ENCODE results near the gene OMP. TPM values are rescaled to one million over a fixed set of nuclear protein-coding genes. Genes with fewer than 3 reads are reported as not detected.
A peak's percentile ranks its signal among the peaks of the same experiment; 100 is the strongest.

OMP gene
- total and polyA plus RNA-seq, 2 of the 4 experiments (the other 2 are of a cell fraction), result 0.27 TPM; not detected in 1

GRCh38 chr11:77091146-77091940 is 11.3 kb upstream of the OMP start:
- H3K9me3 ChIP-seq (ENCODE audit: control insufficient read depth, insufficient read depth, low read length), result no peaks in the 10 kb centered on the region
- dilution Hi-C loops (cut with HindIII; ENCODE audit: low sequenced_read_pairs, unreplicated experiment), result no loop called here

More at GRCh38 chr11:77091146-77091940, 11.3 kb upstream of the OMP start:
- H3K27ac ChIP-seq (ENCODE audit: insufficient read depth, low read length), result no peak overlapping the region
- no peak overlapping the region for H2BK20ac ChIP-seq (ENCODE audit: low read depth, low read length)
- ATAC-seq (ENCODE audit: low read depth), result peak; percentile 99
- TF ChIP-seq SMC3 (IDR thresholded peaks at IDR 0.05; ENCODE audit: low read depth, low read length) (peak; percentile 98), POLR2A (IDR thresholded peaks at IDR 0.05; ENCODE audit: low read depth, low read length) (peak; percentile 50; the same call in 1 of the 2 replicates), RAD21 (IDR thresholded peaks at IDR 0.05; ENCODE audit: low read length) (peak; percentile 94), CEBPB (IDR thresholded peaks at IDR 0.05; ENCODE audit: low read depth, low read length) (no peak), MAZ (IDR thresholded peaks at IDR 0.05; ENCODE audit: borderline replicate concordance, low read depth, low read length) (no peak)
- TF ChIP-seq, protein P1, sequence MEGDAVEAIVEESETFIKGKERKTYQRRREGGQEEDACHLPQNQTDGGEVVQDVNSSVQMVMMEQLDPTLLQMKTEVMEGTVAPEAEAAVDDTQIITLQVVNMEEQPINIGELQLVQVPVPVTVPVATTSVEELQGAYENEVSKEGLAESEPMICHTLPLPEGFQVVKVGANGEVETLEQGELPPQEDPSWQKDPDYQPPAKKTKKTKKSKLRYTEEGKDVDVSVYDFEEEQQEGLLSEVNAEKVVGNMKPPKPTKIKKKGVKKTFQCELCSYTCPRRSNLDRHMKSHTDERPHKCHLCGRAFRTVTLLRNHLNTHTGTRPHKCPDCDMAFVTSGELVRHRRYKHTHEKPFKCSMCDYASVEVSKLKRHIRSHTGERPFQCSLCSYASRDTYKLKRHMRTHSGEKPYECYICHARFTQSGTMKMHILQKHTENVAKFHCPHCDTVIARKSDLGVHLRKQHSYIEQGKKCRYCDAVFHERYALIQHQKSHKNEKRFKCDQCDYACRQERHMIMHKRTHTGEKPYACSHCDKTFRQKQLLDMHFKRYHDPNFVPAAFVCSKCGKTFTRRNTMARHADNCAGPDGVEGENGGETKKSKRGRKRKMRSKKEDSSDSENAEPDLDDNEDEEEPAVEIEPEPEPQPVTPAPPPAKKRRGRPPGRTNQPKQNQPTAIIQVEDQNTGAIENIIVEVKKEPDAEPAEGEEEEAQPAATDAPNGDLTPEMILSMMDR (conservative IDR thresholded peaks at IDR 0.05; ENCODE audit: low read depth, low read length), result peak; percentile 96
- H3K79me1 ChIP-seq (ENCODE audit: low read depth in 1 of 2, low read length in 2 of 2), result no peaks in the 10 kb centered on the region; a peak in 1 of 4 replicates
- H2AK9ac ChIP-seq (replicated peaks; ENCODE audit: low read depth, low read length, poor library complexity), result peak overlapping the region; percentile 79
- H2AFZ ChIP-seq (replicated peaks; ENCODE audit: low read length, poor library complexity), result peak overlapping the region; percentile 72
- no peak overlapping the region for H4K8ac ChIP-seq (ENCODE audit: low read depth in 2 of 2, low read length in 2 of 2)
- no peaks in the 10 kb centered on the region for H3K27me3 ChIP-seq (ENCODE audit: control insufficient read depth, insufficient read depth, low read length)
- peaks cover 19% of the 10 kb centered on the region for H4K20me1 ChIP-seq (ENCODE audit: insufficient read depth, low read length)
- H3K4ac ChIP-seq (ENCODE audit: low read depth, low read length), result no peak overlapping the region
- H2BK120ac ChIP-seq (ENCODE audit: low read depth, low read length), result no peak overlapping the region
- H4K91ac ChIP-seq (ENCODE audit: insufficient read depth, low read depth, low read length), result no peak overlapping the region
- peak; percentile 65 for DNase-seq
- H3K23ac ChIP-seq (ENCODE audit: low read depth, low read length), result no peak overlapping the region
- no peak overlapping the region for H2BK15ac ChIP-seq (ENCODE audit: low read depth, low read length)
- no peak overlapping the region for H4K5ac ChIP-seq (ENCODE audit: low read depth, low read length)
- in situ Hi-C loops (cut with MboI; ENCODE audit: low sequenced_read_pairs) (loop anchor here (5.0 kb wide), 1 partner anchor 44 kb away; no protein-coding TSS in a partner anchor), intact Hi-C loops (cut with micrococcal nuclease) (loop anchor here (1.0 kb wide), 2 partner anchors 44 to 357 kb away; no protein-coding TSS in a partner anchor)
- no peaks in the 10 kb centered on the region for H3K9me1 ChIP-seq (ENCODE audit: insufficient read depth, low read length)
- no peak overlapping the region for H2AK5ac ChIP-seq (ENCODE audit: low read depth, low read length)
- H3K56ac ChIP-seq (ENCODE audit: extremely low read depth, insufficient read depth, low read length), result no peak overlapping the region
- no peak overlapping the region for H3K4me3 ChIP-seq (ENCODE audit: insufficient read depth, low read depth, low read length)
- H3K18ac ChIP-seq (ENCODE audit: low read depth, low read length), result no peak overlapping the region
- ChIA-PET POLR2A (ENCODE audit: unreplicated experiment) (interaction anchor here (1.0 kb wide), 1 partner anchor 44 kb away, joined by 9 read pairs; no protein-coding TSS in a partner anchor), CTCF (interaction anchor here (0.6 to 2.9 kb wide), 14 partner anchors 9 to 890 kb away, joined by 3 to 21 read pairs (median 4); partner anchors contain the start of gene CAPN5)
- no TSS peak for BruUV-seq (replicated peaks)
- H3K9ac ChIP-seq (ENCODE audit: low read depth, low read length), result no peak overlapping the region
- H3K4me1 ChIP-seq (ENCODE audit: control insufficient read depth, insufficient read depth, low read length), result no peaks in the 10 kb centered on the region
- H3K14ac ChIP-seq (replicated peaks; ENCODE audit: low read depth, low read length), result no peak overlapping the region
- 88% methylated on average over 2 of the region's 9 CpGs; no CpG with 5 or more reads in 1 of the 2 experiments for WGBS, 2 experiments (ENCODE audit: extremely low coverage in 2 of 2, insufficient read length in 1 of 2)
- H3K4me2 ChIP-seq (ENCODE audit: low read depth, low read length), result no peak overlapping the region
- peaks cover 2% of the 10 kb centered on the region for H3K36me3 ChIP-seq (ENCODE audit: control insufficient read depth, insufficient read depth, low read length)
- no peak overlapping the region for H2BK5ac ChIP-seq (ENCODE audit: low read depth, low read length, poor library complexity, severe bottlenecking)

All from IMR-90 (cell line).